A549 (cell line): ENCODE results near the gene MAP3K2. TPM values are rescaled to one million over a fixed set of nuclear protein-coding genes. Genes with fewer than 3 reads are reported as not detected.

Experiments used
- ATAC-seq, 2 experiments: fragments of 200-7000 bp in 1 of 2; fragments of >200 bp in 1 of 2; cut with Nextera tagmentation in 1 of 2; cut with Tn5 transposase in 1 of 2; 3 replicates each; pipeline versions ENCODE4 v1.8.0 to v1.9.1; 2018 to 2020; ENCODE audit warnings: mild to moderate bottlenecking in 1 of 2, moderate library complexity in 1 of 2
- CTCF ChIA-PET: fragments of 300-600 bp; sonication (Branson Sonifier 250); formaldehyde crosslinking; extraction: SDS; loops from one replicate; lab custom pipeline; 2021; ENCODE audit warnings: antibody characterized with exemption, inconsistent platforms; lab: Yijun Ruan, JAX
- POLR2A ChIA-PET: fragments of 350-600 bp; formaldehyde crosslinking; extraction: SDS; loops from one replicate; lab custom pipeline; 2021; ENCODE audit warnings: antibody characterized with exemption, inconsistent platforms; lab: Yijun Ruan, JAX
- DNase-seq, 2 experiments: peaks; one replicate each; pipeline versions ENCODE4 v3.0.0 to v3.0.0-alpha.2; 2011 to 2016; ENCODE audit warnings: low read depth in 1 of 2, low spot score in 1 of 2
- FAIRE-seq: peaks from 2 replicates; lab custom pipeline; 2011; peaks lifted over from hg19 to GRCh38; lab: Jason Lieb, UNC
- H3K27ac ChIP-seq, 2 experiments: fragments of >200 bp; sonication (Bioruptor Twin); formaldehyde crosslinking; 3 replicates each; pipeline ENCODE4 v1.5.1; 2016 to 2017
- H3K4me1 ChIP-seq: fragments of >200 bp; sonication (Bioruptor Twin); formaldehyde crosslinking; 3 replicates; pipeline ENCODE4 v1.6.1; 2016
- H3K4me2 ChIP-seq: fragments of >200 bp; sonication (Bioruptor Twin); formaldehyde crosslinking; 3 replicates; pipeline ENCODE4 v1.6.1; 2016
- H3K4me3 ChIP-seq: fragments of >200 bp; sonication (Bioruptor Twin); formaldehyde crosslinking; 3 replicates; pipeline ENCODE4 v1.5.1; 2016
- H3K9me3 ChIP-seq: fragments of >200 bp; sonication (Bioruptor Twin); formaldehyde crosslinking; 3 replicates; pipeline ENCODE4 v1.6.1; 2016
- ATOH8 ChIP-seq: fragments of 250-450 bp; sonication (Bioruptor Pico); IDR thresholded peaks from 2 replicates; pipeline ENCODE4 v1.5.0; 2020; ENCODE audit warnings: low read depth, mild to moderate bottlenecking, moderate library complexity
- CTCF ChIP-seq: fragments of >200 bp; sonication (Bioruptor Twin); formaldehyde crosslinking; IDR thresholded peaks from 3 replicates; pipeline ENCODE4 v1.5.1; 2016
- EHF ChIP-seq: fragments of 250-450 bp; sonication (Bioruptor Pico); IDR thresholded peaks from 2 replicates; pipeline ENCODE4 v1.5.0; 2020; ENCODE audit warnings: mild to moderate bottlenecking
- EP300 ChIP-seq, 2 experiments: fragments of >200 bp; sonication (Bioruptor Twin); formaldehyde crosslinking; IDR thresholded peaks; 2 replicates in 1 of 2; 3 replicates in 1 of 2; pipeline ENCODE4 v1.6.1; 2016 to 2017
- FOSB ChIP-seq: fragments of 250-450 bp; sonication (Bioruptor Pico); IDR thresholded peaks from 2 replicates; pipeline ENCODE4 v1.5.0; 2020; ENCODE audit warnings: mild to moderate bottlenecking, moderate library complexity
- GATA3 ChIP-seq: IDR thresholded peaks from 2 replicates; pipeline ENCODE4 v1.6.1; 2012; ENCODE audit warnings: borderline replicate concordance
- HDAC2 ChIP-seq: fragments of 200-600 bp; sonication (generic); IDR thresholded peaks from 2 replicates; pipeline ENCODE4 v1.6.1; 2016
- HOXB13 ChIP-seq: fragments of 250-450 bp; sonication (Bioruptor Pico); IDR thresholded peaks from 2 replicates; pipeline ENCODE4 v1.5.0; 2020; ENCODE audit warnings: low read depth, mild to moderate bottlenecking, moderate library complexity
- HOXB5 ChIP-seq: fragments of 250-450 bp; sonication (Bioruptor Pico); IDR thresholded peaks from 2 replicates; pipeline ENCODE4 v1.5.0; 2020; ENCODE audit warnings: mild to moderate bottlenecking, moderate library complexity
- JUNB ChIP-seq: fragments of >200 bp; sonication (Bioruptor Twin); formaldehyde crosslinking; IDR thresholded peaks from 2 replicates; pipeline ENCODE4 v1.6.1; 2016
- MAFK ChIP-seq: fragments of 450-650 bp; IDR thresholded peaks from 2 replicates; pipeline ENCODE4 v1.6.1; 2014; ENCODE audit not compliant: partially characterized antibody
- NPAS2 ChIP-seq: fragments of 250-450 bp; sonication (Bioruptor Pico); IDR thresholded peaks from 2 replicates; pipeline ENCODE4 v1.8.0; 2022; ENCODE audit warnings: mild to moderate bottlenecking, moderate library complexity, borderline replicate concordance
- PHF8 ChIP-seq: fragments of 200-600 bp; sonication (generic); IDR thresholded peaks from 2 replicates; pipeline ENCODE4 v1.6.1; 2016; ENCODE audit warnings: low read depth, mild to moderate bottlenecking, antibody characterized with exemption, moderate library complexity, borderline replicate concordance
- POLR2A ChIP-seq: IDR thresholded peaks from 2 replicates; pipeline ENCODE4 v1.6.1; 2012; ENCODE audit warnings: mild to moderate bottlenecking, low read length
- RCOR1 ChIP-seq: fragments of 150-350 bp; IDR thresholded peaks from 2 replicates; pipeline ENCODE4 v1.6.1; 2014; ENCODE audit warnings: antibody characterized with exemption, low read length, low read depth
- RNF2 ChIP-seq: fragments of 200-600 bp; sonication (generic); IDR thresholded peaks from 2 replicates; pipeline ENCODE4 v1.6.1; 2016; ENCODE audit warnings: low read depth, mild to moderate bottlenecking, antibody characterized with exemption, moderate library complexity, borderline replicate concordance
- TFCP2L1 ChIP-seq: fragments of 250-450 bp; sonication (Bioruptor Pico); IDR thresholded peaks from 2 replicates; pipeline ENCODE4 v1.5.0; 2021; ENCODE audit warnings: mild to moderate bottlenecking
- ZC3H11A ChIP-seq: fragments of 450-650 bp; IDR thresholded peaks from 2 replicates; pipeline ENCODE4 v1.6.1; 2014; ENCODE audit warnings: antibody characterized with exemption, mild to moderate bottlenecking
- ZFP36 ChIP-seq: fragments of 450-650 bp; IDR thresholded peaks from 2 replicates; pipeline ENCODE4 v1.6.1; 2014; ENCODE audit warnings: borderline replicate concordance; ENCODE audit not compliant: partially characterized antibody
- ZSCAN20 ChIP-seq: fragments of 250-450 bp; sonication (Bioruptor Pico); IDR thresholded peaks from 2 replicates; pipeline ENCODE4 v1.8.0; 2022; ENCODE audit warnings: mild to moderate bottlenecking, moderate library complexity
- WGBS: methylation state at CpG from one replicate; pipeline ENCODE4 v1.1.6; 2017; ENCODE audit errors: missing lambda C conversion rate; 5-methylcytosine and 5-hydroxymethylcytosine counted together
- polyA plus RNA-seq, 4 experiments: library from polyadenylated mRNA; depleted of rRNA in 3 of 4; stranded (reverse); fragments of >200 nt; fragmentation: RNase III in 1 of 4; extraction: RNeasy Plus Mini Kit Qiagen cat#74134 plus additional on column Dnase treatment in 1 of 4; gene quantifications; 2 replicates in 3 of 4; 3 replicates in 1 of 4; pipeline ENCODE4 v1.2.3, GENCODE V29; 2011 to 2017
- TF ChIP-seq, protein P1 (sequence below): fragments of >200 bp; sonication (Bioruptor Twin); formaldehyde crosslinking; IDR thresholded peaks from 3 replicates; pipeline ENCODE4 v1.6.1; 2016
- TF ChIP-seq, protein P2 (sequence below): IDR thresholded peaks from 2 replicates; pipeline ENCODE4 v1.6.1; 2012
- TF ChIP-seq, protein P3 (sequence below): IDR thresholded peaks from 2 replicates; pipeline ENCODE4 v1.6.1; 2012; ENCODE audit warnings: low read depth, borderline replicate concordance

MAP3K2 gene
- polyA plus RNA-seq, 2 of the 4 experiments (the other 2 are of a cell fraction), result 12.3 to 29.7 TPM

DNA sequence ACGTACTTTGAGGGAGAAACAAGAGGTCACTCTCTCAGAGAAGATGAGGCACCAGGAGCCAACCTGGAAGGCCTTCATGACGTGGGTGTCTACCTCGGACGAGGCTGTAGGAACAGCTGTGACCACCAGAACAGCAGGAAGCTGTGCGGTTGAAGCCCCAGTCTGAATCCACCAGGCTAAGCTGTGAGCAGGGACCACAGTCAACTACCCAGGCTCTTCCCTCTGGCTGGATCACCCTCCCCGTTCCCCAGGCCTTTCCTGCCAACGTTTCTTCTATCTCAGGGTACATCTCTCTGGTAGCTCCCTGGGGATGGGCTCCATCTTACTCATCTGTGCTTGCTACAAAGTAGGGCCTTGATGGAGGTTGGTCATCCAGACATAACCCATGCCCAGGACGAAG, 130.9 kb downstream of the MAP3K2 start:
- H3K4me2 ChIP-seq, result no peak overlapping the region
- no peaks in the 10 kb centered on the region for H3K9me3 ChIP-seq
- H3K27ac ChIP-seq, result no peak overlapping the region
- peaks cover 16% of the 10 kb centered on the region for H3K4me1 ChIP-seq
- POLR2A ChIA-PET, result no interaction called here
- H3K4me3 ChIP-seq, result no peak overlapping the region
- ATAC-seq, result no peak
- WGBS, result 84% methylated on average over 8 of the region's 8 CpGs
- CTCF ChIA-PET, result interaction anchor here (1.1 to 2.0 kb wide), 2 partner anchors 9 to 14 kb away, joined by 3 to 6 read pairs; no protein-coding TSS in a partner anchor
- TF ChIP-seq, protein P1, sequence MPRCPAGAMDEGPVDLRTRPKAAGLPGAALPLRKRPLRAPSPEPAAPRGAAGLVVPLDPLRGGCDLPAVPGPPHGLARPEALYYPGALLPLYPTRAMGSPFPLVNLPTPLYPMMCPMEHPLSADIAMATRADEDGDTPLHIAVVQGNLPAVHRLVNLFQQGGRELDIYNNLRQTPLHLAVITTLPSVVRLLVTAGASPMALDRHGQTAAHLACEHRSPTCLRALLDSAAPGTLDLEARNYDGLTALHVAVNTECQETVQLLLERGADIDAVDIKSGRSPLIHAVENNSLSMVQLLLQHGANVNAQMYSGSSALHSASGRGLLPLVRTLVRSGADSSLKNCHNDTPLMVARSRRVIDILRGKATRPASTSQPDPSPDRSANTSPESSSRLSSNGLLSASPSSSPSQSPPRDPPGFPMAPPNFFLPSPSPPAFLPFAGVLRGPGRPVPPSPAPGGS, result no peak
- no peak for TF ChIP-seq JUNB
- TF ChIP-seq EHF (CRISPR knock-in tag), result no peak
- no peak for TF ChIP-seq FOSB (CRISPR knock-in tag)
- TF ChIP-seq RNF2, result no peak
- TF ChIP-seq RCOR1, result no peak
- TF ChIP-seq HOXB5 (CRISPR knock-in tag), result no peak
- TF ChIP-seq HDAC2, result no peak
- no peak for TF ChIP-seq CTCF
- no peak for TF ChIP-seq POLR2A
- TF ChIP-seq MAFK, result no peak
- TF ChIP-seq EP300 (IDR thresholded peaks at IDR 0.05), result no peak
- TF ChIP-seq HOXB13 (CRISPR knock-in tag), result no peak
- no peak for FAIRE-seq
- DNase-seq, result no peak

DNA sequence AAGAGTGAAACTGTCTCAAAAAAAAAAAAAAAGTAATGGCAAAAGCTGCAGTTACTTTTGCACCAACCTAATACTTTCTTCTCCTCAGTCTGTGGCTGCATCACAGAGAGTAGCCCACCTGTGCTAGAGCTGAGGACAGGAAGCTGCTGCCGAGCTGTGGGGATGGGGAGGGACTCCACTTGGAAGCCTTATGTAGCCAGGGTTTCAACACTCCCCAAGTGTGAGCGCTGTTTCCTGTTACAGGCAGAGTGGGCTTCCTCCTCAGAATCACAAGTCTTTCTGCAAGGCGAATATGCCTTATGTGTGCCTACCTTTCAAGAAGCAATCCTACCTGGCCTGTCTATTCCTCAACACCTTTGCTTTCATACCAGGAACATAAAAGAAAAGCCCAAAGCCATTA, 131.4 kb downstream of the MAP3K2 start:
- Histone ChIP-seq H3K4me2 (no peak overlapping the region), H3K9me3 (no peaks in the 10 kb centered on the region), H3K4me1 (peaks cover 16% of the 10 kb centered on the region), H3K27ac (no peak overlapping the region), H3K4me3 (no peak overlapping the region)
- no peak for DNase-seq
- TF ChIP-seq ZSCAN20 (CRISPR knock-in tag) (no peak), ATOH8 (no peak), PHF8 (no peak), ZFP36 (no peak), TFCP2L1 (no peak), GATA3 (no peak), JUNB (no peak), NPAS2 (CRISPR knock-in tag) (no peak), ZC3H11A (no peak), HDAC2 (no peak)
- TF ChIP-seq, protein P2, sequence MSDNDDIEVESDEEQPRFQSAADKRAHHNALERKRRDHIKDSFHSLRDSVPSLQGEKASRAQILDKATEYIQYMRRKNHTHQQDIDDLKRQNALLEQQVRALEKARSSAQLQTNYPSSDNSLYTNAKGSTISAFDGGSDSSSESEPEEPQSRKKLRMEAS, result no peak
- TF ChIP-seq, protein P3, sequence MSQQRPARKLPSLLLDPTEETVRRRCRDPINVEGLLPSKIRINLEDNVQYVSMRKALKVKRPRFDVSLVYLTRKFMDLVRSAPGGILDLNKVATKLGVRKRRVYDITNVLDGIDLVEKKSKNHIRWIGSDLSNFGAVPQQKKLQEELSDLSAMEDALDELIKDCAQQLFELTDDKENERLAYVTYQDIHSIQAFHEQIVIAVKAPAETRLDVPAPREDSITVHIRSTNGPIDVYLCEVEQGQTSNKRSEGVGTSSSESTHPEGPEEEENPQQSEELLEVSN, result no peak
- TF ChIP-seq, protein P1, result no peak
- ChIA-PET POLR2A (no interaction called here), CTCF (interaction anchor here (1.1 to 2.0 kb wide), 2 partner anchors 9 to 14 kb away, joined by 3 to 6 read pairs; no protein-coding TSS in a partner anchor)
- ATAC-seq, result no peak; a peak in 1 of 6 replicates
- no peak for FAIRE-seq
- WGBS, result 91% methylated on average over 3 of the region's 3 CpGs
